ENCODE measurements around the gene IGF1. TPM values are rescaled to one million over a fixed set of nuclear protein-coding genes. Genes with fewer than 3 reads are reported as not detected.
A peak's percentile ranks its signal among the peaks of the same experiment; 100 is the strongest.

Gene IGF1
- total RNA-seq, 4 donors from 2014 or later: 8.3 to 22.7 (median 17.9) TPM

DNA sequence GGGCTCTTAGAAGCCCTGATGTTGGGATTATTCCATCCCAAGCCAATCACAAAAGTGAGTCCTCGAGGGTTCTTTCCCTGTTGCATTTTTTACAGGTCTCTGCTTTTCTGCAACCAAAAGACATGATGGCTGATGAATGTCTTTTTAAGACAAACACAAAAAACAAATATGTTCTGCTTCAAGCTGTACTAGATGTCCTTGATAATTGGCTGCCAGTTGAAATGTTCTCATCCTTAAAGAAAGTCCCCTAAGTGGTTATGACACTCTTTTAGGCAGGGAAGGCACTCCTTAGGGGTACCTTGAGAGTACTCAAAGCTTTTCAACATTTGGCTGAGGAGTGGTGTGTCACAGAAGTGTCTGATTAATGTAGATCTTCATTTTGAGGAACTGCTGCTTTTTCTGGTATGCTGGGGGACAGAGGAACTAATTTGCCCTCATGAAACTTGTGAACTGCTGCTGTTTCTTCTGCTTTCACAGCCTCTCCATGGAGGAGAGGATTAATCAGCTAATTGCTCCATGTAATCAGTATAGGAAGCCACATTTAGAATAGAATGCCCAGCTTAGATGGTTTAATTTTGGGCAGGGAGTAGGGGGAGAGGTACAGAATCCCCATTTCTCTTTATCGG is 22.8 kb upstream of the IGF1 start:
- no peak for TF ChIP-seq POLR2A (IDR thresholded peaks at IDR 0.05)
- TF ChIP-seq, protein P1, sequence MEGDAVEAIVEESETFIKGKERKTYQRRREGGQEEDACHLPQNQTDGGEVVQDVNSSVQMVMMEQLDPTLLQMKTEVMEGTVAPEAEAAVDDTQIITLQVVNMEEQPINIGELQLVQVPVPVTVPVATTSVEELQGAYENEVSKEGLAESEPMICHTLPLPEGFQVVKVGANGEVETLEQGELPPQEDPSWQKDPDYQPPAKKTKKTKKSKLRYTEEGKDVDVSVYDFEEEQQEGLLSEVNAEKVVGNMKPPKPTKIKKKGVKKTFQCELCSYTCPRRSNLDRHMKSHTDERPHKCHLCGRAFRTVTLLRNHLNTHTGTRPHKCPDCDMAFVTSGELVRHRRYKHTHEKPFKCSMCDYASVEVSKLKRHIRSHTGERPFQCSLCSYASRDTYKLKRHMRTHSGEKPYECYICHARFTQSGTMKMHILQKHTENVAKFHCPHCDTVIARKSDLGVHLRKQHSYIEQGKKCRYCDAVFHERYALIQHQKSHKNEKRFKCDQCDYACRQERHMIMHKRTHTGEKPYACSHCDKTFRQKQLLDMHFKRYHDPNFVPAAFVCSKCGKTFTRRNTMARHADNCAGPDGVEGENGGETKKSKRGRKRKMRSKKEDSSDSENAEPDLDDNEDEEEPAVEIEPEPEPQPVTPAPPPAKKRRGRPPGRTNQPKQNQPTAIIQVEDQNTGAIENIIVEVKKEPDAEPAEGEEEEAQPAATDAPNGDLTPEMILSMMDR (IDR thresholded peaks at IDR 0.05 in 4 of 5, conservative IDR thresholded peaks at IDR 0.05 in 1 of 5): no peak
- no peaks in the 10 kb centered on the region for H3K9me3 ChIP-seq
- intact Hi-C loops (cut with DNase I; ENCODE audit: low total_unique reads) (no loop called here), in situ Hi-C loops (cut with MboI; ENCODE audit: low sequenced_read_pairs in 4 of 4) (no loop called here)
- H3K27me3 ChIP-seq: no peaks in the 10 kb centered on the region
- H3K36me3 ChIP-seq: no peaks in the 10 kb centered on the region
- H3K4me3 ChIP-seq: no peak overlapping the region
- DNase-seq: no peak
- peaks cover 0 to 2% of the 10 kb centered on the region in 2 donors for H3K4me1 ChIP-seq
- peak in 1 of 2 donors; percentile 34 for ATAC-seq
- H3K27ac ChIP-seq: peak overlapping the region in 2 of 4 donors; percentile 39 to 43

DNA sequence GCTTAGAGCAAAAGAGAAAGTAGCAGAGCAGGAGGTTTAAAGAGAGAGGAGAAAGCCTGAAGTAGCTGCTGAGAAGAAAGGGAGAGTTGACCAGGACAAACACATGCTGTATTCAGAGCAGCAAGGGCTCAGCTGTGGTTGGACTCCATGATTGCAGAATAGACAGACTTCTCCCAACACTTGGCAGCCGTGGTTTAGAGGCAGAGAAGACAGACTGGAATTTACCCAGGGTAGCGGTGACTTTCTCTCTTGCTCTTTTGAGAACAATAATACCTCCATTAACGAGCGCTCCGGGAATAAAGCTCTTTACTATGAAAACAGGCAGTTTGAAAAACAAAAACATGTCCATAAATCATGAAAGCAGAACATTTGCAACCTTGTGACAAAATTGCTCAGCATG is 21.4 kb upstream of the IGF1 start:
- TF ChIP-seq POLR2A (IDR thresholded peaks at IDR 0.05): no peak
- TF ChIP-seq, protein P1 (IDR thresholded peaks at IDR 0.05 in 4 of 5, conservative IDR thresholded peaks at IDR 0.05 in 1 of 5): no peak
- in situ Hi-C loops (cut with MboI; ENCODE audit: low sequenced_read_pairs in 4 of 4): no loop called here
- H3K4me1 ChIP-seq: peaks cover 0 to 2% of the 10 kb centered on the region in 2 donors
- peak; percentile 62 to 77 for ATAC-seq
- peak; percentile 39 to 55 for DNase-seq
- H3K4me3 ChIP-seq: no peak overlapping the region
- H3K36me3 ChIP-seq: no peaks in the 10 kb centered on the region
- H3K9me3 ChIP-seq: no peaks in the 10 kb centered on the region
- intact Hi-C loops (cut with DNase I; ENCODE audit: low total_unique reads): no loop called here
- H3K27ac ChIP-seq: peak overlapping the region in 2 of 4 donors; percentile 5 to 45
- no peaks in the 10 kb centered on the region for H3K27me3 ChIP-seq

- no peak for ATAC-seq
- Histone ChIP-seq H3K36me3 (no peaks in the 10 kb centered on the region), H3K4me3 (no peak overlapping the region), H3K9me3 (no peaks in the 10 kb centered on the region), H3K4me1 (peaks cover 0 to 2% of the 10 kb centered on the region in 2 donors), H3K27ac (no peak overlapping the region), H3K27me3 (no peaks in the 10 kb centered on the region)
- no peak for DNase-seq
- TF ChIP-seq POLR2A (IDR thresholded peaks at IDR 0.05): no peak
- TF ChIP-seq, protein P1 (IDR thresholded peaks at IDR 0.05 in 4 of 5, conservative IDR thresholded peaks at IDR 0.05 in 1 of 5): no peak
- in situ Hi-C loops (cut with MboI; ENCODE audit: low sequenced_read_pairs in 4 of 4): loop anchor here in 3 of 4 donors (25.0 kb wide), 2 partner anchors 336 to 561 kb away; no protein-coding TSS in a partner anchor
- intact Hi-C loops (cut with DNase I; ENCODE audit: low total_unique reads): no loop called here
These were observed 18.1 kb upstream of the IGF1 start for GRCh38 chr12:102498471-102498870.

- Histone ChIP-seq H3K36me3 (no peaks in the 10 kb centered on the region), H3K4me3 (no peak overlapping the region), H3K27me3 (no peaks in the 10 kb centered on the region), H3K9me3 (no peaks in the 10 kb centered on the region), H3K4me1 (peaks cover 0 to 2% of the 10 kb centered on the region in 2 donors), H3K27ac (no peak overlapping the region)
- TF ChIP-seq, protein P1 (IDR thresholded peaks at IDR 0.05 in 4 of 5, conservative IDR thresholded peaks at IDR 0.05 in 1 of 5): no peak
- no peak for TF ChIP-seq POLR2A (IDR thresholded peaks at IDR 0.05)
- in situ Hi-C loops (cut with MboI; ENCODE audit: low sequenced_read_pairs in 4 of 4): loop anchor here in 3 of 4 donors (25.0 kb wide), 2 partner anchors 335 to 560 kb away; no protein-coding TSS in a partner anchor
- DNase-seq (no peak), ATAC-seq (no peak)
- intact Hi-C loops (cut with DNase I; ENCODE audit: low total_unique reads): no loop called here
These were observed 17.4 kb upstream of the IGF1 start for GRCh38 chr12:102497743-102498142.
